Tibial nerve (tissue), 4 donors: Measurements from ENCODE around the gene MRO. TPM values are rescaled to one million over a fixed set of nuclear protein-coding genes. Genes with fewer than 3 reads are reported as not detected.
"Not testable (repeated sequence)": the region's sequence is repeated elsewhere in the genome, so short reads cannot be mapped to it uniquely, and the experiment has no call there.

ENCODE experiments used
- DNase-seq, 2 donors: peaks; one replicate each; pipeline ENCODE4 v3.0.0-alpha.2; 2019; ENCODE audit warnings: low spot score in 2 of 2
- H3K27ac ChIP-seq, 4 donors: fragments of 200-600 bp; sonication (generic) in 3 of 4; one replicate each; pipeline ENCODE4 v1.5.1; 2017 to 2019; ENCODE audit warnings: mild to moderate bottlenecking in 1 of 4
- H3K27me3 ChIP-seq, 2 donors: fragments of 200-600 bp; sonication (generic) in 1 of 2; one replicate each; pipeline versions ENCODE4 v1.5.1 to v1.6.0; 2017 to 2019
- H3K36me3 ChIP-seq, 3 donors: fragments of 200-600 bp; sonication (generic); one replicate each; pipeline ENCODE4 v1.5.1; 2018 to 2019
- H3K4me1 ChIP-seq, 4 donors: fragments of 200-600 bp; sonication (generic) in 3 of 4; one replicate each; pipeline ENCODE4 v1.5.1; 2017 to 2019
- H3K4me3 ChIP-seq, 4 donors: fragments of 200-600 bp; sonication (generic) in 3 of 4; one replicate each; pipeline ENCODE4 v1.5.1; 2017 to 2019; ENCODE audit warnings: mild to moderate bottlenecking in 1 of 4, moderate library complexity in 1 of 4
- H3K9me3 ChIP-seq, 4 donors: fragments of 200-600 bp; sonication (generic) in 3 of 4; one replicate each; pipeline ENCODE4 v1.5.1; 2017 to 2019
- EP300 ChIP-seq, 2 donors: sonication (generic); formaldehyde crosslinking; IDR thresholded peaks; one replicate each; pipeline ENCODE4 v1.6.1; 2017; ENCODE audit warnings: antibody characterized with exemption in 2 of 2, mild to moderate bottlenecking in 1 of 2
- POLR2A ChIP-seq, 2 donors: fragments of 450-650 bp; IDR thresholded peaks; one replicate each; pipeline ENCODE4 v1.6.1; 2017; ENCODE audit warnings: antibody characterized with exemption in 2 of 2, mild to moderate bottlenecking in 2 of 2, moderate library complexity in 2 of 2
- WGBS, 2 donors: methylation state at CpG; one replicate each; pipeline ENCODE4 v1.1.5; 2018; 5-methylcytosine and 5-hydroxymethylcytosine counted together
- total RNA-seq, 4 donors: library from RNA; depleted of rRNA; stranded (reverse); fragments of >200 nt; gene quantifications; one replicate each; pipeline ENCODE4 v1.1.0, GENCODE V29; 2016
- TF ChIP-seq, protein P1 (sequence below), 5 experiments: fragments of 200-600 bp in 3 of 5; fragments of 450-650 bp in 2 of 5; sonication (generic) in 3 of 5; IDR thresholded peaks; one replicate each; pipeline ENCODE4 v1.5.1; 2016 to 2019; ENCODE audit warnings: antibody characterized with exemption in 5 of 5, mild to moderate bottlenecking in 3 of 5, moderate library complexity in 2 of 5

MRO gene
- total RNA-seq, 4 donors from 2014 or later = 0.63 to 2.0 (median 1.4) TPM

DNA sequence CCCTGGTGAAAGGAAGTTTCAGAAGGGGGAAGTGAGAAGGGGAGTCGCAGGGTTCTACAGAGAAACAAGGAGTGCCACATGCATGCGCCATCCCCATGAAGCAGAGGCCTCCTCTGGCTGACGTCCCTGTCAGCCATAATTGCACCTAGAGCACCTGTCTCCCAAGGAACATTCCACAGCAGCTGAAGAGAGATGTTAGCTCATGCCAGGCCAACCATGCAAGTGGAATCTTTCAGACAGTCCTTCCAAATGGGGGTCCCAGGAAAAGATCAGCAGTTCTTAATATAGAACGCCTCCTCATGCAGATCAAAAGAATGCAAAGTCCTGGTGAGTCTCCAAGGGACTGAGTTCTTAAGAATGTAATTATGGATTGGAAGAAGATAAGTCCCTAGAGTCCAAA lies 29.6 kb downstream of the MRO start:
- Histone ChIP-seq H3K4me3 (no peak overlapping the region), H3K27me3 (no peaks in the 10 kb centered on the region), H3K36me3 (no peaks in the 10 kb centered on the region), H3K9me3 (no peaks in the 10 kb centered on the region), H3K27ac (no peak overlapping the region), H3K4me1 (no peaks in the 10 kb centered on the region)
- no peak for DNase-seq
- WGBS, 2 donors = 69 to 73% methylated on average over 4 of the region's 4 CpGs
- TF ChIP-seq EP300 (IDR thresholded peaks at IDR 0.05) (no peak), POLR2A (IDR thresholded peaks at IDR 0.05) (no peak)
- TF ChIP-seq, protein P1, sequence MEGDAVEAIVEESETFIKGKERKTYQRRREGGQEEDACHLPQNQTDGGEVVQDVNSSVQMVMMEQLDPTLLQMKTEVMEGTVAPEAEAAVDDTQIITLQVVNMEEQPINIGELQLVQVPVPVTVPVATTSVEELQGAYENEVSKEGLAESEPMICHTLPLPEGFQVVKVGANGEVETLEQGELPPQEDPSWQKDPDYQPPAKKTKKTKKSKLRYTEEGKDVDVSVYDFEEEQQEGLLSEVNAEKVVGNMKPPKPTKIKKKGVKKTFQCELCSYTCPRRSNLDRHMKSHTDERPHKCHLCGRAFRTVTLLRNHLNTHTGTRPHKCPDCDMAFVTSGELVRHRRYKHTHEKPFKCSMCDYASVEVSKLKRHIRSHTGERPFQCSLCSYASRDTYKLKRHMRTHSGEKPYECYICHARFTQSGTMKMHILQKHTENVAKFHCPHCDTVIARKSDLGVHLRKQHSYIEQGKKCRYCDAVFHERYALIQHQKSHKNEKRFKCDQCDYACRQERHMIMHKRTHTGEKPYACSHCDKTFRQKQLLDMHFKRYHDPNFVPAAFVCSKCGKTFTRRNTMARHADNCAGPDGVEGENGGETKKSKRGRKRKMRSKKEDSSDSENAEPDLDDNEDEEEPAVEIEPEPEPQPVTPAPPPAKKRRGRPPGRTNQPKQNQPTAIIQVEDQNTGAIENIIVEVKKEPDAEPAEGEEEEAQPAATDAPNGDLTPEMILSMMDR (IDR thresholded peaks at IDR 0.05) = no peak

DNA sequence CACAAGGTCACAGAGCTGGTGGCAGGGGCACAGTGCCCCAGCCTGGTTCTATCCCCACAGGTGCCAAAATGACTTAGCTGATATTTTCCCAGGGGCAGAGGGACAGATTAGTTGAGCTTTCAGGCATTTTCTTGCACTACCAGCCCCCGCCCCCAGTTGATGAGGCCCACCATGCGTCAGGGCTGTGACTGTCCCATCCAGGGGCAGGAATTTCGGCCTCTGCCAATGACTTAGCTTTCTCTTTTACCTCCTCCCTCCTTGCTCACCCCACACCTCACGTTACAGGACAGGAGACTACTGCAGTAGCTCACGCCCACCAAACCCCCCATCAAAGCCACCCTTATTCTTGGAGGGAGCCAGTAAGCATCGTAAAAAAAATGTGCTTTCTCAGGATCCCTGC lies 31.5 kb downstream of the MRO start:
- H3K36me3 ChIP-seq = no peaks in the 10 kb centered on the region
- H3K4me1 ChIP-seq = no peaks in the 10 kb centered on the region
- H3K4me3 ChIP-seq = no peak overlapping the region
- H3K27me3 ChIP-seq = no peaks in the 10 kb centered on the region
- no peak for DNase-seq
- no peak for TF ChIP-seq EP300 (IDR thresholded peaks at IDR 0.05)
- TF ChIP-seq, protein P1 (IDR thresholded peaks at IDR 0.05) = no peak
- TF ChIP-seq POLR2A (IDR thresholded peaks at IDR 0.05) = no peak
- no peak overlapping the region for H3K27ac ChIP-seq
- WGBS, 2 donors = 63 to 68% methylated on average over 6 of the region's 6 CpGs
- no peaks in the 10 kb centered on the region for H3K9me3 ChIP-seq

DNA sequence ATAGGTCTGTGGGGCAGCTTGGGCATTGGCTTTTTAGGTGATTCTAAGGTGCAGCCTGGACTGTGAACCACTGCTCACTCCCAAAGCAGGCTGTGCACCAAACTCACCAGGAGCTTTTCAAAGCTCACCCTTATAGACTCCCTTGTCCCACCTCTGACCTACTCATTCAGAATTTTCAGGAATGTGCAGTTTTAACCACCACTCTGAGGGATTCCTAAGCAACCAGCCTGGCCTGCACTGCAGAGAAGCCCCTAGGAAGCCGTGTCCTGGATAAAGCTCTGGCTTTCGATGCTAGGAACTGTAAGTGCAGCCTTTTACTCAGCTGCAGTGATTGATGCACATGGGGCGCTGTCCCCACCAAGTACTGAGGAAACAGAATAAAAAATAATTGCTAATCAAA lies 33.0 kb downstream of the MRO start:
- no peak for DNase-seq
- H3K9me3 ChIP-seq = no peaks in the 10 kb centered on the region
- TF ChIP-seq, protein P1 (IDR thresholded peaks at IDR 0.05) = no peak
- TF ChIP-seq POLR2A (IDR thresholded peaks at IDR 0.05) = no peak
- no peak for TF ChIP-seq EP300 (IDR thresholded peaks at IDR 0.05)
- H3K36me3 ChIP-seq = no peaks in the 10 kb centered on the region
- no peak overlapping the region for H3K4me3 ChIP-seq
- no peaks in the 10 kb centered on the region for H3K4me1 ChIP-seq
- H3K27me3 ChIP-seq = no peaks in the 10 kb centered on the region
- H3K27ac ChIP-seq = no peak overlapping the region
- WGBS, 2 donors = 66 to 84% methylated on average over 3 of the region's 3 CpGs

DNA sequence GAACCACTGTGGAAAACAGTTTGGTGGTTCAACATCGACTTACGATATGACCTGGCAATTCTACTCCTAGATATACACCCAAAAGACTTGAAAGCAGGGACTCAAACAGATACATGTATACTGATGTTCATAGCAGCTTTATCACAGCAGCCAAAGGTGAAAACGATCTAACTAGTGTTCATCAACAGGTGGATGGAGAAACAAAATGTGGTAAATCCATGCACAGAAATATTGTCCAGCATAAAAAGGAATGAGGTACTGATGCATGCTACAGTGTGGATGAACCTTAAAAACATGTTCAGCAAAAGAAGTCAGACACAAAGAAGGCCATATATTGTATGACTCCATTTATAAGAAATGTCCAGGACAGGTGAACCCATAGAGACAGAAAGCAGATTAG lies 36.3 kb downstream of the MRO start:
- Histone ChIP-seq H3K27ac (no peak overlapping the region), H3K4me1 (no peaks in the 10 kb centered on the region), H3K4me3 (no peak overlapping the region), H3K27me3 (no peaks in the 10 kb centered on the region), H3K36me3 (no peaks in the 10 kb centered on the region), H3K9me3 (no peaks in the 10 kb centered on the region)
- TF ChIP-seq EP300 (IDR thresholded peaks at IDR 0.05) = no peak
- TF ChIP-seq, protein P1 (IDR thresholded peaks at IDR 0.05) = no peak
- no peak for TF ChIP-seq POLR2A (IDR thresholded peaks at IDR 0.05)
- no peak for DNase-seq
- WGBS, 2 donors = 59 to 62% methylated on average over 3 of the region's 3 CpGs

DNA sequence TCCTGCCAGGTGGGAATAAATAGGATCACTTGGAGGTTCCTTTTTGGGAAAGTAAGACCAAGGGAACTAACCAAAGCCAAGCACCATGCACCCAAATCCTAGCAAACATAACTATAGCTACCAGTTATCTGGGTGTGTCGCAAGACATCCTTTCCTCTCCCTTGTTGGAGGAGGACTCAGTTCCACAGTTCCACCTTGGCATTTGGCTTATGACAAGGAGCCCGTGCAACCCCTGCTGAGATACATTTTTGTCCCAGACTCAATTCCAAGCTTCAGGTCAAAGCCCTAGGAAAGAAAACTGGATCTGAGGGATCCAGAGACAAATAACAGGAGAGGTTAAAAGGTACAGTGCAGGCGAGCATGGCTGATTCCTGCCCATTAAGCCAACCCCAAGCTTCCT lies 40.8 kb downstream of the MRO start:
- not testable (repeated sequence) for H3K9me3 ChIP-seq, H3K27me3 ChIP-seq, H3K4me1 ChIP-seq, DNase-seq, H3K27ac ChIP-seq, H3K36me3 ChIP-seq, H3K4me3 ChIP-seq
- 86 to 95% methylated on average over 3 of the region's 3 CpGs for WGBS, 2 donors

DNA sequence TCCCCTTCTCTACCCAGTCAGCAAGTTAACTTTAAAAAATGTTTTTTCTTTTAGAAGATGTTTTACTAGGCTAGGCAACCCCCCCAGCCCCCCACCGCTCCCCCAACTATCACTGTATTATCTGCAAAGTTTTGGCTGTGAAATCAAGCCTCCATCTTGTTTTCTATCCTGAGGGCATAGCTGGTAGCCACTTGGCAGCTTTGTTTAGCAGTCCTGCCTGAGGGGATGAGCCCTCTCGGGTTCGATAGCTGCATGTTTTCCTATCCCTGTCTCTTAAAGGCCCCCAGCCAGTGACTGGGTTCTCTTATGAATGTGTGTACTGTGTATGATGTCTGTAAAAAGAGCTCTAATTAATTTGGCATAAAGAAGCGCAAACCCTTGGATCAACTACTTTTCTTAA lies 43.4 kb downstream of the MRO start:
- no peak for DNase-seq
- Histone ChIP-seq H3K27ac (no peak overlapping the region), H3K36me3 (no peaks in the 10 kb centered on the region), H3K4me3 (no peak overlapping the region), H3K4me1 (no peaks in the 10 kb centered on the region), H3K9me3 (peaks cover 0 to 6% (median 0%) of the 10 kb centered on the region in 4 donors), H3K27me3 (no peaks in the 10 kb centered on the region)
- TF ChIP-seq POLR2A (IDR thresholded peaks at IDR 0.05) = no peak
- TF ChIP-seq, protein P1 (IDR thresholded peaks at IDR 0.05) = no peak
- 59 to 67% methylated on average over 4 of the region's 4 CpGs for WGBS, 2 donors
